ENCODE measurements around the gene LRRC75A. TPM values are rescaled to one million over a fixed set of nuclear protein-coding genes. Genes with fewer than 3 reads are reported as not detected.

Gene LRRC75A
- total and polyA plus RNA-seq, 2 donors (not counting 3 experiments of a cell fraction or from before 2014, with no cell fraction given), result 3.7 to 6.1 TPM

DNA sequence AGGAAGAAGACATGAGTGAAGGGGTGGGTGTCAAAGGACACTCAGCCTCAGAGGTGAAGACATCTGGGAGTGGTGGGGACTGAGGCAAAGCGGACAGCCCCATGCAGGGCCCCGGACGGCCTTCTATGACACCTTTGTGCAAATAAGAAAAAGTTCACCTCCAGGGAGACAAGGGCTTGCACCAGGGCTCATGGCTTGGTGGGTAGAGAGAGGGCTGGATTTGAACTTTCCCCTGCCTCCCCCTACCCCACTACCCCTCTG is 30.5 kb downstream of the LRRC75A start:
- no TSS peak for BruUV-seq (replicated peaks)
- ChIA-PET POLR2A (no interaction called here), CTCF (interaction anchor here (0.8 to 6.7 kb wide), 6 partner anchors 8 to 98 kb away, joined by 3 to 87 read pairs (median 4); partner anchors contain the start of gene LRRC75A)
- H3K4me1 ChIP-seq (ENCODE audit: control insufficient read depth, extremely low read depth, insufficient read depth, low read length), result peaks cover 14% of the 10 kb centered on the region
- H3K4me2 ChIP-seq (ENCODE audit: insufficient read depth, low read length), result no peak overlapping the region
- FAIRE-seq (no peak), DNase-seq (ENCODE audit: low read depth, low spot score) (no peak)
- no peaks in the 10 kb centered on the region for H3K27me3 ChIP-seq (ENCODE audit: control insufficient read depth in 2 of 2, insufficient read depth in 2 of 2, low read length in 2 of 2)
- no peaks in the 10 kb centered on the region for H3K9me1 ChIP-seq (replicated peaks; ENCODE audit: control insufficient read depth, extremely low read depth, insufficient read depth, low read length)
- H3K27ac ChIP-seq (ENCODE audit: insufficient read depth, low read depth, low read length), result no peak overlapping the region
- H2AFZ ChIP-seq (ENCODE audit: low read depth, low read length), result no peak overlapping the region
- no peak overlapping the region for H3K4me3 ChIP-seq (replicated peaks in 1 of 3; ENCODE audit: insufficient read depth in 1 of 3, low read depth in 1 of 3, low read length in 3 of 3)
- no peaks in the 10 kb centered on the region for H4K20me1 ChIP-seq (replicated peaks; ENCODE audit: control insufficient read depth, extremely low read depth, insufficient read depth, low read length)
- no peak overlapping the region for H3K9ac ChIP-seq (replicated peaks; ENCODE audit: extremely low read depth, insufficient read depth, low read length)
- dilution Hi-C loops (cut with MboI; ENCODE audit: extremely low pct_ligation_motif_present, low sequenced_read_pairs) (no loop called here), intact Hi-C loops (cut with micrococcal nuclease) (no loop called here)
- no peaks in the 10 kb centered on the region for H3K9me3 ChIP-seq (replicated peaks; ENCODE audit: control insufficient read depth, insufficient read depth, low read length)
- no peaks in the 10 kb centered on the region for H3K79me2 ChIP-seq (ENCODE audit: control insufficient read depth, insufficient read depth, low read length)
- TF ChIP-seq GATA2 (IDR thresholded peaks at IDR 0.05; ENCODE audit: insufficient read depth, insufficient read length, low read depth, low read length) (no peak), EZH2 (IDR thresholded peaks at IDR 0.05; ENCODE audit: borderline replicate concordance, low read depth, low read length, severe bottlenecking) (no peak), JUN (IDR thresholded peaks at IDR 0.05; ENCODE audit: borderline replicate concordance, insufficient read depth, insufficient read length, low read depth) (no peak), POLR2AphosphoS5 (IDR thresholded peaks at IDR 0.05; ENCODE audit: insufficient read depth, low read depth, low read length) (no peak), FOS (IDR thresholded peaks at IDR 0.05; ENCODE audit: borderline replicate concordance, insufficient read depth, low read length) (no peak), POLR2A (IDR thresholded peaks at IDR 0.05; ENCODE audit: low read depth, low read length) (no peak)
- TF ChIP-seq, protein P1, sequence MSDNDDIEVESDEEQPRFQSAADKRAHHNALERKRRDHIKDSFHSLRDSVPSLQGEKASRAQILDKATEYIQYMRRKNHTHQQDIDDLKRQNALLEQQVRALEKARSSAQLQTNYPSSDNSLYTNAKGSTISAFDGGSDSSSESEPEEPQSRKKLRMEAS (IDR thresholded peaks at IDR 0.05; ENCODE audit: insufficient read depth, insufficient read length), result no peak
- H3K36me3 ChIP-seq (ENCODE audit: control insufficient read depth in 2 of 2, extremely low read depth in 1 of 2, insufficient read depth in 2 of 2, low read length in 2 of 2), result no peaks in the 10 kb centered on the region

DNA sequence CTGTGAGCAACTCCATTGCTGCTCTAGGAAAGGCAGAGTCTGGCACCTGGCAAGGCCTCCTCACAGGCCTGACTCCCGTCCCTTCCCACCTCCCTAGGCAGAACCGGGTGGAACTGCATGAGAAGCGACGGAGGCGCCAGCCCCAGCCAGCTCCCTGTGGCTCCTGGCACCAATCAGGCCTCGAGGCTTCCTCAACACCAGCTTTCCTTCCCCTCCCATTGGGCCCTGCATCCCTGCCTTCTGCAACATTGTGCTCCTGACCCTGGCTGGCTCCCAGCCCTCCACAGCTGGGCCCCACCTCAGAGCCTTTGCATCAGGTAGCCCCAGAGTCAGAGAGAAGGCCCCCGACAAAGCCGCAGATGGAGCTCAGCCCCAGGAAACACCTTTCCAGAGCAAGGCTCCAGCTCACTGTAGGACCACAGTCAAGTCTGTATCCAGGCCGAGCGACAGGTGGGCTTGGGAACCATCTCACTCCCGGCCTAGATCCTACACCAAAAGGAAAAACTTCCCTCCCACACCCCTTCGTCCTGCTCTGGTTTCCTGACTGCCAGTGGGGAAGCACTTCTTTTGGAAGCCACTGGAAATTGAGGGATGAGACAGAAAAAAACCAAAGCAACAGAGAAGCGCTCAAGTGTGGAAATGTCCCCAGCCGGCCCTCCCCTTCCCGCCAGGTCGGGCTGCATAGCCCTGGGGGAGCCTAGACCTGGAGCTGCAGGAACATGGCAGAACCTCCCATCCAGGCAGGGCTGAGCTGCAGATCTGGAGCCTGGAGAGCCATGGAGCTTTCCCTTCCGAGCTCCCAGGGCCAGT is 31.0 kb downstream of the LRRC75A start:
- POLR2A ChIA-PET, result no interaction called here
- dilution Hi-C loops (cut with MboI; ENCODE audit: extremely low pct_ligation_motif_present, low sequenced_read_pairs), result no loop called here

More for the DNA sequence above, 31.0 kb downstream of the LRRC75A start:
- FAIRE-seq, result no peak
- CTCF ChIA-PET, result interaction anchor here (0.8 to 6.7 kb wide), 7 partner anchors 8 to 97 kb away, joined by 3 to 87 read pairs (median 4); partner anchors contain the start of gene LRRC75A
- intact Hi-C loops (cut with micrococcal nuclease), result no loop called here
- Histone ChIP-seq H3K4me2 (ENCODE audit: insufficient read depth, low read length) (no peak overlapping the region), H3K9me3 (replicated peaks; ENCODE audit: control insufficient read depth, insufficient read depth, low read length) (no peaks in the 10 kb centered on the region), H3K79me2 (ENCODE audit: control insufficient read depth, insufficient read depth, low read length) (no peaks in the 10 kb centered on the region), H3K27ac (ENCODE audit: insufficient read depth, low read depth, low read length) (no peak overlapping the region), H4K20me1 (replicated peaks; ENCODE audit: control insufficient read depth, extremely low read depth, insufficient read depth, low read length) (no peaks in the 10 kb centered on the region), H3K9me1 (replicated peaks; ENCODE audit: control insufficient read depth, extremely low read depth, insufficient read depth, low read length) (no peaks in the 10 kb centered on the region), H3K4me3 (replicated peaks in 1 of 3; ENCODE audit: insufficient read depth in 1 of 3, low read depth in 1 of 3, low read length in 3 of 3) (no peak overlapping the region), H3K27me3 (ENCODE audit: control insufficient read depth in 2 of 2, insufficient read depth in 2 of 2, low read length in 2 of 2) (no peaks in the 10 kb centered on the region), H2AFZ (ENCODE audit: low read depth, low read length) (no peak overlapping the region), H3K36me3 (ENCODE audit: control insufficient read depth in 2 of 2, extremely low read depth in 1 of 2, insufficient read depth in 2 of 2, low read length in 2 of 2) (no peaks in the 10 kb centered on the region), H3K9ac (replicated peaks; ENCODE audit: extremely low read depth, insufficient read depth, low read length) (no peak overlapping the region), H3K4me1 (ENCODE audit: control insufficient read depth, extremely low read depth, insufficient read depth, low read length) (peaks cover 14% of the 10 kb centered on the region)
- no peak for DNase-seq (ENCODE audit: low read depth, low spot score)
- TF ChIP-seq EZH2 (IDR thresholded peaks at IDR 0.05; ENCODE audit: borderline replicate concordance, low read depth, low read length, severe bottlenecking) (no peak), FOS (IDR thresholded peaks at IDR 0.05; ENCODE audit: borderline replicate concordance, insufficient read depth, low read length) (no peak), POLR2A (IDR thresholded peaks at IDR 0.05; ENCODE audit: low read depth, low read length) (no peak), GATA2 (IDR thresholded peaks at IDR 0.05; ENCODE audit: insufficient read depth, insufficient read length, low read depth, low read length) (no peak), POLR2AphosphoS5 (IDR thresholded peaks at IDR 0.05; ENCODE audit: insufficient read depth, low read depth, low read length) (no peak)
- TF ChIP-seq, protein P1 (IDR thresholded peaks at IDR 0.05; ENCODE audit: insufficient read depth, insufficient read length), result no peak
- TF ChIP-seq, protein P2, sequence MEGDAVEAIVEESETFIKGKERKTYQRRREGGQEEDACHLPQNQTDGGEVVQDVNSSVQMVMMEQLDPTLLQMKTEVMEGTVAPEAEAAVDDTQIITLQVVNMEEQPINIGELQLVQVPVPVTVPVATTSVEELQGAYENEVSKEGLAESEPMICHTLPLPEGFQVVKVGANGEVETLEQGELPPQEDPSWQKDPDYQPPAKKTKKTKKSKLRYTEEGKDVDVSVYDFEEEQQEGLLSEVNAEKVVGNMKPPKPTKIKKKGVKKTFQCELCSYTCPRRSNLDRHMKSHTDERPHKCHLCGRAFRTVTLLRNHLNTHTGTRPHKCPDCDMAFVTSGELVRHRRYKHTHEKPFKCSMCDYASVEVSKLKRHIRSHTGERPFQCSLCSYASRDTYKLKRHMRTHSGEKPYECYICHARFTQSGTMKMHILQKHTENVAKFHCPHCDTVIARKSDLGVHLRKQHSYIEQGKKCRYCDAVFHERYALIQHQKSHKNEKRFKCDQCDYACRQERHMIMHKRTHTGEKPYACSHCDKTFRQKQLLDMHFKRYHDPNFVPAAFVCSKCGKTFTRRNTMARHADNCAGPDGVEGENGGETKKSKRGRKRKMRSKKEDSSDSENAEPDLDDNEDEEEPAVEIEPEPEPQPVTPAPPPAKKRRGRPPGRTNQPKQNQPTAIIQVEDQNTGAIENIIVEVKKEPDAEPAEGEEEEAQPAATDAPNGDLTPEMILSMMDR (IDR thresholded peaks at IDR 0.05; ENCODE audit: extremely low read depth in 1 of 2, insufficient read depth in 1 of 2, low read depth in 1 of 2, low read length in 2 of 2), result no peak
- no TSS peak for BruUV-seq (replicated peaks)

Data from endothelial cell of umbilical vein (primary cell).